CD4-positive, alpha-beta memory T cell (primary cell): ENCODE data around the gene RECK. TPM values are rescaled to one million over a fixed set of nuclear protein-coding genes. Genes with fewer than 3 reads are reported as not detected.

Experiments
- CTCF ChIA-PET: fragments of 350-600 bp; sonication (Branson Sonifier 250); formaldehyde crosslinking; loops from one replicate; lab custom pipeline; 2021; ENCODE audit warnings: inconsistent platforms; ENCODE audit not compliant: partially characterized antibody; lab: Charles Lee
- POLR2A ChIA-PET: fragments of 350-600 bp; sonication (Branson Sonifier 250); formaldehyde crosslinking; loops from one replicate; lab custom pipeline; 2021; ENCODE audit not compliant: partially characterized antibody; lab: Charles Lee
- DNase-seq, 5 donors: peaks; one replicate each; pipeline versions ENCODE4 v3.0.0 to v3.0.0-alpha.2; 2020 to 2022; ENCODE audit warnings: mixed read lengths in 1 of 5
- H3K27ac ChIP-seq: one replicate; pipeline ENCODE4 v1.7.0; 2013; ENCODE audit warnings: low read depth, low read length
- H3K27me3 ChIP-seq: 2 replicates; pipeline ENCODE4 v1.7.0; 2013; ENCODE audit warnings: mild to moderate bottlenecking, low read length, moderate library complexity; ENCODE audit not compliant: insufficient read depth
- H3K36me3 ChIP-seq: 2 replicates; pipeline ENCODE4 v1.7.0; 2013; ENCODE audit warnings: mild to moderate bottlenecking, low read length, moderate library complexity; ENCODE audit not compliant: insufficient read depth
- H3K4me1 ChIP-seq: 2 replicates; pipeline ENCODE4 v1.7.0; 2013; ENCODE audit warnings: mild to moderate bottlenecking, low read length, moderate library complexity; ENCODE audit not compliant: insufficient read depth
- H3K4me3 ChIP-seq, 2 donors: one replicate each; pipeline ENCODE4 v1.7.0; 2013; ENCODE audit warnings: low read length in 2 of 2, mild to moderate bottlenecking in 1 of 2
- H3K9me3 ChIP-seq, 2 donors: one replicate each; pipeline ENCODE4 v1.7.0; 2013; ENCODE audit warnings: low read length in 2 of 2, control low read depth in 1 of 2; ENCODE audit not compliant: control insufficient read depth in 1 of 2
- H3K27ac Mint-ChIP-seq, 7 donors: one replicate each; pipeline ENCODE4 v1.8.0; 2020 to 2021; ENCODE audit warnings: mixed read lengths in 7 of 7, mild to moderate bottlenecking in 6 of 7, inconsistent platforms in 3 of 7, moderate library complexity in 3 of 7
- H3K27me3 Mint-ChIP-seq, 2 donors: one replicate each; pipeline ENCODE4 v1.8.0; 2020 to 2021; ENCODE audit warnings: mixed read lengths in 2 of 2
- H3K36me3 Mint-ChIP-seq, 2 donors: one replicate each; pipeline ENCODE4 v1.8.0; 2020 to 2021; ENCODE audit warnings: mixed read lengths in 2 of 2, inconsistent platforms in 1 of 2, mild to moderate bottlenecking in 1 of 2
- H3K4me1 Mint-ChIP-seq, 4 donors: one replicate each; pipeline ENCODE4 v1.8.0; 2020 to 2021; ENCODE audit warnings: mixed read lengths in 4 of 4, mild to moderate bottlenecking in 1 of 4
- H3K4me3 Mint-ChIP-seq, 8 donors: one replicate each; pipeline ENCODE4 v1.8.0; 2020 to 2021; ENCODE audit warnings: mixed read lengths in 8 of 8, mild to moderate bottlenecking in 7 of 8, moderate library complexity in 6 of 8, inconsistent platforms in 3 of 8
- H3K9me3 Mint-ChIP-seq, 8 donors: one replicate each; pipeline ENCODE4 v1.8.0; 2020 to 2021; ENCODE audit warnings: mixed read lengths in 8 of 8, mild to moderate bottlenecking in 5 of 8, inconsistent platforms in 3 of 8, moderate library complexity in 1 of 8
- intact Hi-C: fragments of 100-400 bp; cut with micrococcal nuclease; formaldehyde crosslinking; loops from one replicate; pipeline ENCODE4 v1.15.1; 2023
- polyA plus RNA-seq, 2 donors: library from polyadenylated mRNA; unstranded; fragments of 300-500 nt; fragmentation: Illumina TruSeq; gene quantifications; one replicate each; pipeline ENCODE4 v1.2.3, GENCODE V29; 2021
- total RNA-seq, 2 experiments: library from RNA; stranded (reverse); gene quantifications; one replicate each; pipeline ENCODE4 v1.2.3, GENCODE V29; 2021

RECK gene
- total and polyA plus RNA-seq, 4 experiments from 2014 or later: 12.1 to 26.9 (median 14.4) TPM

DNA sequence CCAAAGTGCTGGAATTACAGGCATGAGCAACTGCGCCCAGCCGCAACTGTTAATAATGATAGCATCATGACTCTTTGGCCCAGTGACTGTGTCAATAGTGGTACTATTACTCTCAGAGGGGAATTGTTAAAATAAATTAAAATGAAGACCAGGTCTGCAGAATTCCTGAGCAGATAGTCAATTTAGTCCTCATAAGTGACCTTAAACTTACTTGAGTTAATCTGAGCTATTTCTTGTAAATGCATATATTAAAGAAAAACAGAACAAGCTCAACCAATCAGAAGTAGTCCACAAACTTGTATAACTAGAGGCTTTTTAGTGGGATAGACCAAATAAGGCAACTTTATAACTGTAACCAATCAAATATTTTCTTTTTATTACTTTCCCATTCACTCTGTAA is 1.7 kb upstream of the RECK start:
- H3K4me1 Mint-ChIP-seq: peaks cover 9 to 28% (median 21%) of the 10 kb centered on the region in 4 donors
- peaks cover 1 to 2% of the 10 kb centered on the region in 2 donors for H3K27me3 Mint-ChIP-seq
- DNase-seq: no peak
- ChIA-PET CTCF (interaction anchor here (1.7 to 2.2 kb wide), 2 partner anchors 11 to 14 kb away, joined by 4 to 6 read pairs; no protein-coding TSS in a partner anchor), POLR2A (no interaction called here)
- Histone ChIP-seq H3K9me3 (no peaks in the 10 kb centered on the region), H3K4me3 (no peak overlapping the region), H3K36me3 (no peaks in the 10 kb centered on the region), H3K4me1 (peaks cover 17% of the 10 kb centered on the region), H3K27ac (no peak overlapping the region), H3K27me3 (no peaks in the 10 kb centered on the region)
- intact Hi-C loops: no loop called here
- peak overlapping the region in 4 of 8 donors; percentile 27 to 61 (median 46) for H3K4me3 Mint-ChIP-seq
- H3K36me3 Mint-ChIP-seq: peaks cover 0 to 3% of the 10 kb centered on the region in 2 donors
- H3K9me3 Mint-ChIP-seq: no peaks in the 10 kb centered on the region
- H3K27ac Mint-ChIP-seq: no peak overlapping the region

- Mint-ChIP-seq H3K36me3 (peaks cover 0 to 3% of the 10 kb centered on the region in 2 donors), H3K9me3 (no peaks in the 10 kb centered on the region), H3K27ac (peak overlapping the region in 5 of 7 donors; percentile 56 to 87 (median 74)), H3K4me1 (peaks cover 19 to 41% (median 33%) of the 10 kb centered on the region in 4 donors), H3K27me3 (peaks cover 0 to 2% of the 10 kb centered on the region in 2 donors), H3K4me3 (peak overlapping the region; percentile 86 to 96 (median 88))
- ChIA-PET CTCF (interaction anchor here (1.1 to 4.0 kb wide), 4 partner anchors 13 to 67 kb away, joined by 3 to 31 read pairs (median 3); no protein-coding TSS in a partner anchor), POLR2A (interaction anchor here (1.2 kb wide), 1 partner anchor 100 kb away, joined by 3 read pairs; the partner anchor contains the start of gene GLIPR2)
- Histone ChIP-seq H3K36me3 (no peaks in the 10 kb centered on the region), H3K4me1 (peaks cover 30% of the 10 kb centered on the region), H3K9me3 (no peaks in the 10 kb centered on the region), H3K27ac (no peak overlapping the region), H3K4me3 (peak overlapping the region in 1 of 2 donors; percentile 86), H3K27me3 (no peaks in the 10 kb centered on the region)
- DNase-seq: no peak
- intact Hi-C loops: no loop called here
Observed at GRCh38 chr9:36036253-36036779, 397 bp upstream of the RECK start.

- Histone ChIP-seq H3K36me3 (no peaks in the 10 kb centered on the region), H3K27ac (peak overlapping the region; percentile 58), H3K9me3 (no peaks in the 10 kb centered on the region), H3K27me3 (no peaks in the 10 kb centered on the region), H3K4me1 (peaks cover 43% of the 10 kb centered on the region), H3K4me3 (peak overlapping the region; percentile 57 to 86)
- DNase-seq: peak in 3 of 5 donors; percentile 14 to 27 (median 26)
- H3K9me3 Mint-ChIP-seq: no peaks in the 10 kb centered on the region
- intact Hi-C loops: no loop called here
- peaks cover 27 to 54% (median 45%) of the 10 kb centered on the region in 4 donors for H3K4me1 Mint-ChIP-seq
- CTCF ChIA-PET: interaction anchor here (0.8 to 4.0 kb wide), 3 partner anchors 14 to 82 kb away, joined by 3 to 31 read pairs (median 3); no protein-coding TSS in a partner anchor
- H3K4me3 Mint-ChIP-seq: peak overlapping the region; percentile 88 to 99 (median 96)
- H3K27ac Mint-ChIP-seq: peak overlapping the region; percentile 18 to 97 (median 89)
- H3K27me3 Mint-ChIP-seq: no peaks in the 10 kb centered on the region
- POLR2A ChIA-PET: interaction anchor here (0.9 to 1.2 kb wide), 4 partner anchors 8 to 127 kb away, joined by 3 read pairs; partner anchors contain the start of gene GLIPR2
- H3K36me3 Mint-ChIP-seq: peaks cover 0 to 3% of the 10 kb centered on the region in 2 donors
Observed at GRCh38 chr9:36037549-36038122, 923 bp downstream of the RECK start.

DNA sequence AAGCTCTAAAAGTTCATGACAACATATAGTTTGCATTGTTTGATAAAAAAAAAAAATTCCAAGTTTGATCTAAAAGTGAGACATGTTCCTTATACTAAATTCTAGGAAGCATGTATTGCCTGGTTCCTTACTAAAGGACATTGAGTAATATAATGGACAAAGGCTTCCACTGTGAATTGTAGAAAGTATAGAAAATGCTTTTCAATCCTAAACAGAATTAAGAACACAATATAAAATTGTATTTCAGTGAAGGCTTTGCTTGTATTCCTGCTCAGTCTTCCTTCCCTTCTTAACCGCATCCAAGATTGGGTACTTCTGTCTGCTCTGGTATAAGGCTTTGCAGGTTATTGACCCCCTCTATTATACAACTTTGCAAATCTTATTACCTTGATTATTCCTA is 2.4 kb downstream of the RECK start:
- Mint-ChIP-seq H3K27ac (peak overlapping the region in 2 of 7 donors; percentile 31 to 37), H3K27me3 (no peaks in the 10 kb centered on the region), H3K9me3 (no peaks in the 10 kb centered on the region), H3K4me1 (peaks cover 32 to 61% (median 50%) of the 10 kb centered on the region in 4 donors), H3K36me3 (peaks cover 0 to 3% of the 10 kb centered on the region in 2 donors), H3K4me3 (peak overlapping the region in 3 of 8 donors; percentile 32 to 96 (median 60))
- no peak overlapping the region for H3K27ac ChIP-seq
- intact Hi-C loops: no loop called here
- DNase-seq: no peak
- no peaks in the 10 kb centered on the region for H3K9me3 ChIP-seq
- no peaks in the 10 kb centered on the region for H3K36me3 ChIP-seq
- ChIA-PET CTCF (interaction anchor here (1.2 to 4.0 kb wide), 3 partner anchors 12 to 94 kb away, joined by 3 to 31 read pairs (median 3); no protein-coding TSS in a partner anchor), POLR2A (no interaction called here)
- no peak overlapping the region for H3K4me3 ChIP-seq
- no peaks in the 10 kb centered on the region for H3K27me3 ChIP-seq
- peaks cover 43% of the 10 kb centered on the region for H3K4me1 ChIP-seq

GRCh38 chr9:36039696-36040095 is 3.0 kb downstream of the RECK start:
- H3K9me3 Mint-ChIP-seq: no peaks in the 10 kb centered on the region
- Histone ChIP-seq H3K36me3 (no peaks in the 10 kb centered on the region), H3K9me3 (no peaks in the 10 kb centered on the region), H3K4me1 (peaks cover 47% of the 10 kb centered on the region), H3K27ac (no peak overlapping the region), H3K4me3 (no peak overlapping the region), H3K27me3 (no peaks in the 10 kb centered on the region)
- peak overlapping the region in 3 of 7 donors; percentile 7 to 37 (median 31) for H3K27ac Mint-ChIP-seq
- H3K36me3 Mint-ChIP-seq: peaks cover 0 to 3% of the 10 kb centered on the region in 2 donors
- H3K4me1 Mint-ChIP-seq: peaks cover 38 to 67% (median 55%) of the 10 kb centered on the region in 4 donors
- intact Hi-C loops: no loop called here
- ChIA-PET CTCF (interaction anchor here (0.6 to 0.7 kb wide), 2 partner anchors 62 to 159 kb away, joined by 3 read pairs; no protein-coding TSS in a partner anchor), POLR2A (no interaction called here)
- no peak for DNase-seq
- no peaks in the 10 kb centered on the region for H3K27me3 Mint-ChIP-seq
- peak overlapping the region in 1 of 8 donors; percentile 32 for H3K4me3 Mint-ChIP-seq

GRCh38 chr9:36040271-36040925 is 3.7 kb downstream of the RECK start:
- Mint-ChIP-seq H3K4me1 (peaks cover 41 to 71% (median 59%) of the 10 kb centered on the region in 4 donors), H3K9me3 (no peaks in the 10 kb centered on the region), H3K4me3 (peak overlapping the region in 3 of 8 donors; percentile 3 to 44 (median 43)), H3K27ac (peak overlapping the region in 6 of 7 donors; percentile 7 to 68 (median 18)), H3K36me3 (peaks cover 0 to 3% of the 10 kb centered on the region in 2 donors), H3K27me3 (no peaks in the 10 kb centered on the region)
- CTCF ChIA-PET: interaction anchor here (0.6 to 1.5 kb wide), 3 partner anchors 17 to 158 kb away, joined by 3 to 5 read pairs (median 3); no protein-coding TSS in a partner anchor
- no peaks in the 10 kb centered on the region for H3K27me3 ChIP-seq
- H3K9me3 ChIP-seq: no peaks in the 10 kb centered on the region
- peaks cover 51% of the 10 kb centered on the region for H3K4me1 ChIP-seq
- intact Hi-C loops: no loop called here
- H3K4me3 ChIP-seq: no peak overlapping the region
- POLR2A ChIA-PET: no interaction called here
- H3K36me3 ChIP-seq: no peaks in the 10 kb centered on the region
- no peak overlapping the region for H3K27ac ChIP-seq
- DNase-seq: no peak
